Measurements from ENCODE around the gene MACF1.

The MACF1 gene

GRCh38 chr1:39481289-39481688 lies 276.8 kb downstream of the MACF1 start:
- POLR2A ChIA-PET: no interaction called here
- TF ChIP-seq CTCF (IDR thresholded peaks at IDR 0.05; ENCODE audit: insufficient read depth, low read length, missing control alignments): no peak
- H3K4me3 ChIP-seq (ENCODE audit: low read depth, low read length): no peak overlapping the region
- DNase-seq (ENCODE audit: low read depth, low spot score): no peak
- CTCF ChIA-PET: interaction anchor here (1.0 to 1.3 kb wide), 4 partner anchors 9 to 70 kb away, joined by 3 to 7 read pairs (median 3); no protein-coding TSS in a partner anchor

- CTCF ChIA-PET: interaction anchor here (0.6 to 1.3 kb wide), 3 partner anchors 56 to 385 kb away, joined by 3 to 4 read pairs (median 3); no protein-coding TSS in a partner anchor
- no peak for DNase-seq (ENCODE audit: low read depth, low spot score)
- POLR2A ChIA-PET: no interaction called here
- TF ChIP-seq CTCF (IDR thresholded peaks at IDR 0.05; ENCODE audit: insufficient read depth, low read length, missing control alignments): no peak
- no peak overlapping the region for H3K4me3 ChIP-seq (ENCODE audit: low read depth, low read length)
Observed at GRCh38 chr1:39483276-39483675, 278.8 kb downstream of the MACF1 start.

- ChIA-PET CTCF (interaction anchor here (1.3 kb wide), 1 partner anchor 234 kb away, joined by 3 read pairs; no protein-coding TSS in a partner anchor), POLR2A (no interaction called here)
- DNase-seq (ENCODE audit: low read depth, low spot score): no peak
- H3K4me3 ChIP-seq (ENCODE audit: low read depth, low read length): no peak overlapping the region
- no peak for TF ChIP-seq CTCF (IDR thresholded peaks at IDR 0.05; ENCODE audit: insufficient read depth, low read length, missing control alignments)
Observed at GRCh38 chr1:39484564-39484963, 280.1 kb downstream of the MACF1 start.

- no peak overlapping the region for H3K4me3 ChIP-seq (ENCODE audit: low read depth, low read length)
- CTCF ChIA-PET: interaction anchor here (1.3 to 2.8 kb wide), 2 partner anchors 53 to 233 kb away, joined by 3 to 14 read pairs; no protein-coding TSS in a partner anchor
- no peak for TF ChIP-seq CTCF (IDR thresholded peaks at IDR 0.05; ENCODE audit: insufficient read depth, low read length, missing control alignments)
- DNase-seq (ENCODE audit: low read depth, low spot score): no peak
- POLR2A ChIA-PET: no interaction called here
Observed at GRCh38 chr1:39485046-39485803, 280.7 kb downstream of the MACF1 start.

- CTCF ChIA-PET: interaction anchor here (1.2 to 2.8 kb wide), 4 partner anchors 19 to 389 kb away, joined by 3 to 14 read pairs (median 4); no protein-coding TSS in a partner anchor
- POLR2A ChIA-PET: no interaction called here
- DNase-seq (ENCODE audit: low read depth, low spot score): no peak
- no peak for TF ChIP-seq CTCF (IDR thresholded peaks at IDR 0.05; ENCODE audit: insufficient read depth, low read length, missing control alignments)
- no peak overlapping the region for H3K4me3 ChIP-seq (ENCODE audit: low read depth, low read length)
Observed at GRCh38 chr1:39488012-39488545, 283.6 kb downstream of the MACF1 start.

All from AG04449 (cell line).